Thoracic aorta (tissue), 2 donors: ENCODE results near the gene RPGRIP1L. TPM values are rescaled to one million over a fixed set of nuclear protein-coding genes. Genes with fewer than 3 reads are reported as not detected.

Experiments
- ATAC-seq: fragments of 150-250 bp; one replicate; pipeline ENCODE4 v1.8.0; 2017; ENCODE audit warnings: low read depth; ENCODE audit not compliant: insufficient number of reproducible peaks, low FRiP score
- DNase-seq: peaks from one replicate; pipeline ENCODE4 v3.0.0-alpha.2; 2020; ENCODE audit warnings: low spot score
- H3K27ac ChIP-seq, 2 donors: fragments of 200-600 bp; sonication (generic); 1 replicate in 1 of 2; 2 replicates in 1 of 2; pipeline ENCODE4 v1.5.1; 2016; ENCODE audit warnings: mild to moderate bottlenecking in 2 of 2, moderate library complexity in 2 of 2
- H3K27me3 ChIP-seq: fragments of 200-600 bp; sonication (generic); replicated peaks from 2 replicates; pipeline ENCODE4 v1.6.0; 2016; ENCODE audit warnings: mild to moderate bottlenecking; ENCODE audit not compliant: insufficient read depth
- H3K36me3 ChIP-seq: fragments of 200-600 bp; sonication (generic); one replicate; pipeline ENCODE4 v1.5.1; 2016
- H3K4me1 ChIP-seq, 2 donors: fragments of 200-600 bp; sonication (generic); 1 replicate in 1 of 2; 2 replicates in 1 of 2; pipeline versions ENCODE4 v1.5.1 to v1.6.0; 2016; ENCODE audit warnings: low read depth in 2 of 2, mild to moderate bottlenecking in 1 of 2; ENCODE audit not compliant: control insufficient read depth in 1 of 2
- H3K4me3 ChIP-seq: fragments of 200-600 bp; sonication (generic); 2 replicates; pipeline ENCODE4 v1.5.1; 2016; ENCODE audit warnings: mild to moderate bottlenecking
- H3K9me3 ChIP-seq: fragments of 200-600 bp; sonication (generic); 2 replicates; pipeline ENCODE4 v1.5.1; 2016
- total RNA-seq, 2 donors: library from RNA; depleted of rRNA; stranded (reverse); fragments of >200 nt; gene quantifications; one replicate each; pipeline versions ENCODE4 v1.1.0 to v1.2.3, GENCODE V29; 2016
- TF ChIP-seq, protein P1 (sequence below): fragments of 200-600 bp; sonication (generic); IDR thresholded peaks from one replicate; pipeline ENCODE4 v1.5.1; 2019; ENCODE audit warnings: antibody characterized with exemption

The RPGRIP1L gene
- total RNA-seq, 2 donors from 2014 or later, result 3.4 to 9.1 TPM

DNA sequence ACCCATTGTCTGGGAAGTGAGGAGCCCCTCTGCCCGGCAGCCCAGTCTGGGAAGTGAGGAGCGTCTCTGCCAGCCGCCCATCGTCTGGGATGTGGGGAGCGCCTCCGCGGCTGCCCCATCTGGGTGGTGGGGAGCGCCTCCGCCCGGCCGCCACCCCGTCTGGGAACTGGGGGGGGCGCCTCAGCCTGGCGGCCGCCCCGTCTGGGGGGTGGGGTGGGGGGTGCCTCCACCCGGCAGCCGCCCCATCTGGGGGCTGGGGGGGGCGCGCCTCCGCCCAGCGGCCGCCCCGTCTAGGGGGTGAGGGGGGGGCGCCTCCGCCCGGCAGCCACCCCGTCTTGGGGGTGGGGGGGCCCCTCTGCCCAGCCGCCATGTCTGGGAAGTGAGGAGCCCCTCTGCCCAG lies 78.4 kb downstream of the RPGRIP1L start:
- no peak overlapping the region for H3K4me3 ChIP-seq
- no peak for DNase-seq
- H3K9me3 ChIP-seq, result no peaks in the 10 kb centered on the region
- no peaks in the 10 kb centered on the region for H3K36me3 ChIP-seq
- TF ChIP-seq, protein P1, sequence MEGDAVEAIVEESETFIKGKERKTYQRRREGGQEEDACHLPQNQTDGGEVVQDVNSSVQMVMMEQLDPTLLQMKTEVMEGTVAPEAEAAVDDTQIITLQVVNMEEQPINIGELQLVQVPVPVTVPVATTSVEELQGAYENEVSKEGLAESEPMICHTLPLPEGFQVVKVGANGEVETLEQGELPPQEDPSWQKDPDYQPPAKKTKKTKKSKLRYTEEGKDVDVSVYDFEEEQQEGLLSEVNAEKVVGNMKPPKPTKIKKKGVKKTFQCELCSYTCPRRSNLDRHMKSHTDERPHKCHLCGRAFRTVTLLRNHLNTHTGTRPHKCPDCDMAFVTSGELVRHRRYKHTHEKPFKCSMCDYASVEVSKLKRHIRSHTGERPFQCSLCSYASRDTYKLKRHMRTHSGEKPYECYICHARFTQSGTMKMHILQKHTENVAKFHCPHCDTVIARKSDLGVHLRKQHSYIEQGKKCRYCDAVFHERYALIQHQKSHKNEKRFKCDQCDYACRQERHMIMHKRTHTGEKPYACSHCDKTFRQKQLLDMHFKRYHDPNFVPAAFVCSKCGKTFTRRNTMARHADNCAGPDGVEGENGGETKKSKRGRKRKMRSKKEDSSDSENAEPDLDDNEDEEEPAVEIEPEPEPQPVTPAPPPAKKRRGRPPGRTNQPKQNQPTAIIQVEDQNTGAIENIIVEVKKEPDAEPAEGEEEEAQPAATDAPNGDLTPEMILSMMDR, result no peak
- no peaks in the 10 kb centered on the region for H3K4me1 ChIP-seq
- no peaks in the 10 kb centered on the region for H3K27me3 ChIP-seq
- H3K27ac ChIP-seq, result no peak overlapping the region
- no peak for ATAC-seq

DNA sequence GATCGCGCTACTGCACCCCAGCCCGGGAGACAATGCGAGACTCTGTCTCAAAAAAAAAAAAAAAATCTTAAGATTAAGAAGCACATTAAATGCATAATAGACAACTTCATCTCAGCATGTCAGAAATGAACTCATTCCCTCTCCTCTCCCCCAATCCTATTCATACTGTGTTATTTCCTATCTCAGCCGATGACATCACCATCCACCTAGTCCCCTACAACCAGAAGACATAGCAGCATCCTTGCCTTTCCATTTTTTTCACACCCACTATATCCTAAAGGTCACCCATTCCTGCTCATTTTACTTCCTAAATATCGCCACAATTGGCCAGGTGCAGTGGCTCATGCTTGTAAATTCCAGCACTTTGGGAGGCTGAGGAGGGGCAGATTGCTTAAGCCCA lies 81.3 kb downstream of the RPGRIP1L start:
- ATAC-seq (no peak), DNase-seq (no peak)
- Histone ChIP-seq H3K27me3 (no peaks in the 10 kb centered on the region), H3K9me3 (no peaks in the 10 kb centered on the region), H3K36me3 (no peaks in the 10 kb centered on the region), H3K4me1 (no peaks in the 10 kb centered on the region), H3K27ac (no peak overlapping the region), H3K4me3 (no peak overlapping the region)
- TF ChIP-seq, protein P1, result no peak

DNA sequence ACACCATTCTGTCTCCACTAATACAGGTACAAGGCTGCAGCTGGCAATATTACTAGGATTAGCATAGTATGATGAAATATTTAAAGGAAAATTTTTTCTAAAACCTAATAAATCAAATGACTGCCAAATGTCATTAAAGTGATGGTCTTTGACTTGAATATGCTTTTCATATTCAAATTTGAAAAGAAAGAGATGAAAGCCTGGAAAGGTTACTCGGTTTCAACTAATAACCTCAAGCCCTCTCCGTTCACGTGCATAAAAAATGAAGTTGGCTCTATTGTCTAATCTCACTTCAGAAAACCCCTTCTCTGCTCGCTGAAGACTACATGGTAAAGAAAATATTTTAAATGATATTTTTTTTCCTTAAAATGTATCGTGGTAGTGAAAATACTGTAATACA lies 83.2 kb downstream of the RPGRIP1L start:
- Histone ChIP-seq H3K36me3 (no peaks in the 10 kb centered on the region), H3K4me3 (no peak overlapping the region), H3K27me3 (no peaks in the 10 kb centered on the region), H3K4me1 (no peaks in the 10 kb centered on the region), H3K27ac (no peak overlapping the region), H3K9me3 (no peaks in the 10 kb centered on the region)
- no peak for DNase-seq
- no peak for ATAC-seq
- TF ChIP-seq, protein P1, result no peak

DNA sequence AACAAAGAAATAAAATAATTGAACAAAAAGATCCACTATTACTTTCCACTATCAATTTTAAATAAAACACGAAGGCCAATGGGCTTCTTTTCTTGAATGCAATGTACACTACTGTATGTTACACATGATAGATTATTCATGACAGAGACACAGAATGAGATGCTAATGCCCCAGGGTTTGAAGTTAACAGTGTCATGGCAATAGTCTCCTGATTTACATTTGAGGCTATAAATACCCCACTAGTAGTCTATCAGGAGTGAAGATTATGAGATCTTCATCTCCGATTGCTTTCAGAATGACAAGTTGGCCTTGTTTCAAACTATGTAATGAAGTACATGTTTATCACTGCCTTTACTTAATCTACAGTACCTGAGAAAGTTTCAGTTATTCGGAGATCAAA lies 84.4 kb downstream of the RPGRIP1L start:
- no peak overlapping the region for H3K4me3 ChIP-seq

DNA sequence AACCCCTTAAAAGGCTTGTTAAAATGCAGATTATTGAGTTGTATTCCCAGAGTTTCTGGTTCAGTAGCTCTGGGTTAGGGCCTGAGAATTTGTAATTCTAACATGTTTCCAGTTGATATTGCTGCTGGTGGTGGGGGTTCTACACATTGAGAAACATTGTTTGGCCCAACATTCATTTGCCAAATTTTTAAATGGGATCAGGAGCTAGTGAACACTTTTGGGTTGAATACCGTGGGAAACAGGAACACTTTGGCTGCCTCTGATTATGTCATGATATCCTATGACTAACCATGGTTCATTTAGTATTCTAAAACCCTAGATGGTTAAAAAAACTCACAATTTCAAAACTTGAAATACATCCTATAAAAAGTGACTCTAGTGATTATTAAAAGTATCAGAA lies 89.3 kb downstream of the RPGRIP1L start:
- Histone ChIP-seq H3K27me3 (no peaks in the 10 kb centered on the region), H3K4me1 (no peaks in the 10 kb centered on the region), H3K4me3 (no peak overlapping the region), H3K36me3 (no peaks in the 10 kb centered on the region), H3K9me3 (no peaks in the 10 kb centered on the region), H3K27ac (no peak overlapping the region)
- TF ChIP-seq, protein P1, result no peak
- DNase-seq (no peak), ATAC-seq (no peak)

More for the DNA sequence above, 84.4 kb downstream of the RPGRIP1L start:
- no peaks in the 10 kb centered on the region for H3K27me3 ChIP-seq
- H3K27ac ChIP-seq, result no peak overlapping the region
- no peaks in the 10 kb centered on the region for H3K36me3 ChIP-seq
- H3K9me3 ChIP-seq, result no peaks in the 10 kb centered on the region
- DNase-seq, result no peak
- ATAC-seq, result no peak
- H3K4me1 ChIP-seq, result no peaks in the 10 kb centered on the region
- TF ChIP-seq, protein P1, result no peak
